Endothelial cell of umbilical vein (primary cell): ENCODE data around the gene SLC9A3.

Experiments
- POLR2A ChIP-seq: IDR thresholded peaks from 2 replicates; pipeline ENCODE4 v1.6.1; 2012; ENCODE audit warnings: low read depth, mild to moderate bottlenecking, control low read depth, low read length
- POLR2AphosphoS5 ChIP-seq: IDR thresholded peaks from 2 replicates; pipeline ENCODE4 v1.6.1; 2012; ENCODE audit warnings: low read depth, mild to moderate bottlenecking, control low read depth, low read length, moderate library complexity; ENCODE audit not compliant: insufficient read depth
- TF ChIP-seq, protein P1 (sequence below), 2 donors: IDR thresholded peaks; 1 replicate in 1 of 2; 2 replicates in 1 of 2; pipeline ENCODE4 v1.5.1; 2011; ENCODE audit warnings: low read length in 2 of 2, mild to moderate bottlenecking in 2 of 2, moderate library complexity in 2 of 2, control low read depth in 1 of 2, inconsistent platforms in 1 of 2, low read depth in 1 of 2; ENCODE audit not compliant: insufficient read depth in 1 of 2; ENCODE audit errors: extremely low read depth in 1 of 2

DNA sequence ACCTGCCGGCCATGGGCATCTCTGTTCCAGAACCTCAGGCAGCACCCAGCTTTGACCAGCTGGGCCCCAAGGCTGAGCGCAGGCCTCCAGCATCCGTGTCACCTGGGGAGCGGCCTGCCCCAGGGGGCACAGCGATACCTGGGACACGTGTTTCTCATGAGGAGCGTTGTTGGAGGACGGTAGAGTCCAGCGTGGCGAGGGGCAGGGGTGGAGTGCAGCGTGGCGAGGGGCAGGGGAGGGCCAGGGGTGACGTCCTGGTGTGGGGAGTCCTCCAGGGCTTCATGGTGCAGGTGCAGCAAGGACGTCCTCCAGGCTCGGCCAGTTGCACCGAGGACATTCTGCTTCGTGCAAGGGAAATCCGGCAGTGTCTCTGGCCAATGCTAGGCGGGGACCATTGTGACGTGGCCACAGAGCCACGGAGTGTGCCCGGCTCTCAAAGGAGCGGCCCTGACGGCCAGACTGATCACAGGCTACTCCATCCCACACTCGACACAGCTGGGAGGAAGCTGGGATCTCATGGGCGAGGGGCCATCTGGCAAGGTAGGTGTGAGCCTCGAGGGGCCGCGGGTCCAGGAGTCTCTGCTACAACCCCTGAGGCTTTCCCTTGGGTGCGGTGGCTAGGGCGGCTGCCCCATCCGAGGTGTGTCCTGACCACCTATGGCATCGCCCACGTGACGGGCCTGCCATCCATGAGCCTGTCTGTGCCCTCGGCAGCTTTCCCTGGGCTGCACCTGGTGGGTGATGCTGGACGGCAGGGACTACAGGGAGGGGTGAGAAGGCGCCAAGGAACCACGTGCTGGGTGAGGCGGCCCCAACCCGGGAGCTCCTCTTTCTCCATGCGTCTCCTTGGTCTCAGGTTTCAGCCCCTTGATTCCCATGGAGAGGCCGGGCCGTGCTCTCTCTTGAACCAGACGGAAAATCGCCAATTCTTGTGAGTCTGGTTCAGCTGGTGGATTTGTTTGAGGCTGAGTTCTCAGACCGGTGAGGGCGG lies 33.8 kb downstream of the SLC9A3 start:
- TF ChIP-seq POLR2AphosphoS5 (no peak), POLR2A (no peak)
- TF ChIP-seq, protein P1, sequence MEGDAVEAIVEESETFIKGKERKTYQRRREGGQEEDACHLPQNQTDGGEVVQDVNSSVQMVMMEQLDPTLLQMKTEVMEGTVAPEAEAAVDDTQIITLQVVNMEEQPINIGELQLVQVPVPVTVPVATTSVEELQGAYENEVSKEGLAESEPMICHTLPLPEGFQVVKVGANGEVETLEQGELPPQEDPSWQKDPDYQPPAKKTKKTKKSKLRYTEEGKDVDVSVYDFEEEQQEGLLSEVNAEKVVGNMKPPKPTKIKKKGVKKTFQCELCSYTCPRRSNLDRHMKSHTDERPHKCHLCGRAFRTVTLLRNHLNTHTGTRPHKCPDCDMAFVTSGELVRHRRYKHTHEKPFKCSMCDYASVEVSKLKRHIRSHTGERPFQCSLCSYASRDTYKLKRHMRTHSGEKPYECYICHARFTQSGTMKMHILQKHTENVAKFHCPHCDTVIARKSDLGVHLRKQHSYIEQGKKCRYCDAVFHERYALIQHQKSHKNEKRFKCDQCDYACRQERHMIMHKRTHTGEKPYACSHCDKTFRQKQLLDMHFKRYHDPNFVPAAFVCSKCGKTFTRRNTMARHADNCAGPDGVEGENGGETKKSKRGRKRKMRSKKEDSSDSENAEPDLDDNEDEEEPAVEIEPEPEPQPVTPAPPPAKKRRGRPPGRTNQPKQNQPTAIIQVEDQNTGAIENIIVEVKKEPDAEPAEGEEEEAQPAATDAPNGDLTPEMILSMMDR (IDR thresholded peaks at IDR 0.05; ENCODE audit: extremely low read depth in 1 of 2, insufficient read depth in 1 of 2, low read depth in 1 of 2, low read length in 2 of 2), result no peak
